Stimulated activated naive CD4-positive, alpha-beta T cell (primary cell): ENCODE data around the gene AACS.
"Not testable (repeated sequence)": the region's sequence is repeated elsewhere in the genome, so short reads cannot be mapped to it uniquely, and the experiment has no call there.

ENCODE experiments used
- DNase-seq, 6 experiments: peaks; one replicate each; lab custom pipeline; 2025; lab: John Stamatoyannopoulos, UW

The AACS gene, protein sequence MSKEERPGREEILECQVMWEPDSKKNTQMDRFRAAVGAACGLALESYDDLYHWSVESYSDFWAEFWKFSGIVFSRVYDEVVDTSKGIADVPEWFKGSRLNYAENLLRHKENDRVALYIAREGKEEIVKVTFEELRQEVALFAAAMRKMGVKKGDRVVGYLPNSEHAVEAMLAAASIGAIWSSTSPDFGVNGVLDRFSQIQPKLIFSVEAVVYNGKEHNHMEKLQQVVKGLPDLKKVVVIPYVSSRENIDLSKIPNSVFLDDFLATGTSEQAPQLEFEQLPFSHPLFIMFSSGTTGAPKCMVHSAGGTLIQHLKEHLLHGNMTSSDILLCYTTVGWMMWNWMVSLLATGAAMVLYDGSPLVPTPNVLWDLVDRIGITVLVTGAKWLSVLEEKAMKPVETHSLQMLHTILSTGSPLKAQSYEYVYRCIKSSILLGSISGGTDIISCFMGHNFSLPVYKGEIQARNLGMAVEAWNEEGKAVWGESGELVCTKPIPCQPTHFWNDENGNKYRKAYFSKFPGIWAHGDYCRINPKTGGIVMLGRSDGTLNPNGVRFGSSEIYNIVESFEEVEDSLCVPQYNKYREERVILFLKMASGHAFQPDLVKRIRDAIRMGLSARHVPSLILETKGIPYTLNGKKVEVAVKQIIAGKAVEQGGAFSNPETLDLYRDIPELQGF

GRCh38 chr12:125065021-125065918 is at the start of gene AACS:
AACS (plus strand) TSS chr12:125065435; CDS start chr12:125065585, 150 bp downstream.
- peak; percentile 57 to 83 (median 75) for DNase-seq

GRCh38 chr12:125015680-125016310 is 49.4 kb upstream of the AACS start:
- no peak for DNase-seq

GRCh38 chr12:125017801-125018200 is 47.4 kb upstream of the AACS start:
- DNase-seq, result no peak

GRCh38 chr12:125018356-125018755 is 46.9 kb upstream of the AACS start:
- DNase-seq, result no peak

GRCh38 chr12:125021096-125021495 is 44.1 kb upstream of the AACS start:
- no peak for DNase-seq

- no peak for DNase-seq
Observed at GRCh38 chr12:125021771-125022170, 43.5 kb upstream of the AACS start.

DNA sequence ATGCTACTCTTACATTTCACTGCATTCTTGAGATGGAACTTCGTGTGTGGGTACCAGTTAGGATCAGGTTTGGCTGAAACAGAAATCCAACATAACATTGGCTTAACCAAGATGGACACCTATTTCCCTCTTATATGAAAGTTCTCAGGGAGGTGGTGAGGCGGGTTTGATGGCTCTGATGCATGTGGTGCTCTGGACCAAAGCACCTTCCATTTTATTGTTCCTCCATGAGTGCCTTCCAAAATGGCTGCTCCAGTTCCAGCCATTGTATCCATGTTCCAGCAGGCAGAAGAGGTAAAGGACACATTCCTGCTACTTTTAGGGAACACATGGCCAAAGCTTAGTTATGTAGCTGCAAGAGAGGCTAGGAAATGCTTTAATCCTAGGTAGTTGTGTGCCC is 42.2 kb upstream of the AACS start:
- DNase-seq, result no peak

DNA sequence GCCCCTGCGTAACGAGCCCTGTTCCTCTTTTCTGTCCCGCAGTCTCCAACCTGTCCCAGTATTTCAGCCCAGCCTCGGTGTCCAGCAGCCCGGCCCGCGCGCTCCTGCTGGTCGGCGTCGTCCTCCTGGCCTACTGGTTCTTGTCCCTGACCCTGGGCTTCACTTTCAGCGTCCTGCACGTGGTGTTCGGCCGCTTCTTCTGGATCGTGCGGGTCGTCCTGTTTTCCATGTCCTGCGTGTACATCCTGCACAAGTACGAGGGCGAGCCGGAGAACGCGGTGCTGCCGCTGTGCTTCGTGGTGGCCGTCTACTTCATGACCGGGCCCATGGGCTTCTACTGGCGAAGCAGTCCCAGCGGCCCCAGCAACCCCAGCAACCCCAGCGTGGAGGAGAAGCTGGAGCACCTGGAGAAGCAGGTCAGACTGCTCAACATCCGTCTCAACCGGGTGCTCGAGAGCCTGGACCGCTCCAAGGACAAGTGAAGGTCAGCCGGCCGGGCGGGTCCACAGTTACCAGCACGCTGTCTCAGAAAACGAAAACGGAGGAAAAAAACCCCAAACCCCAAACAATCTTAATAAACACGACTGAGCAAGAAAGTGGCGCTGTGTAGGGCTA is 40.2 kb upstream of the AACS start:
- DNase-seq, result no peak

GRCh38 chr12:125025606-125026235 is 39.5 kb upstream of the AACS start:
- DNase-seq, result no peak

DNA sequence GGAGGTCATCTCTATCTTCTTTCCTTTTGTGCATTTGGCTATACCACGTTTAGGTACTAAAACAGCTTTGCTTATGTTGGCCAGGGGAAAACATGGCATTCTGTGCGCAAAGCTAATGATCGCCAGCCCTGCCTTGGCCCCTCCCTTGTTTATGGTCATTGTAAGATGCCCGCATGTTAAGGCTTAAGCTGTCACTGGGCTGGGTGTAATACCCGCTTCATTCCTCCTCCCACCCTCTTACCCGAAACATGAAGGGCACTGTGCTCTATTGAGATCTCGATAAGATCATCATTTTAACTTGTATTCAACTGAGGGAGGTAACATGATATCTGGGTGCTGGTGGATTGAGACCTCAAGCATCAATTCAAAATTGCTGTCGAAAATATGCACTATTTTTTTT is 37.1 kb upstream of the AACS start:
- DNase-seq, result no peak

DNA sequence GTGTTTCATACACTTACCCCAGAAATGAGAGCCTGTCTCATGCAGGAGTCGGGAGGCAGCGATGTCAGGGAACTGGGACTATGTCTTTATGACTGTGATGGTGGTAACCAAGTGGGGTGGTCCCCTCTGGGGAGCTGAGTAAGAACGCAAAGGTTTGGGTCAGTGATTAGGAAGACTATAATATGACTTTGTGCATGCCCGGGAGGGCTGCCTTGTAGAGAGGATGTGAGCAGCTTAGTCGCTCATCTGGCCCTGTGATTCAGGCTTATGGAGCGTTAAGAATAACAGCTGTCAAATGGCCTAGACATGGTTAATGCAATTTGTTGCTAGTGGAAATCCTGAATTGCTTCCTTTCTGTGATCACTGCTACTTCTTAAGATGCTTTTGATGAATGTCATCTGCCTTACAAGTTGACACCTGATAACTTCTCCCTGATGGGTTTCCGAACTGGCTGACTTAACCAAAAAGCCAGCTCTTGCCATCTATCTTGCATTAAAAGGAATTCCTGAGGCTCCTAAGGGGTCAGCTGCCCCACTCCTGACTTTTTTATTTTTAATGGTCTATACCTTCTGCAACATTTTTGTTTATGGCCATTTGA is 35.4 kb upstream of the AACS start:
- no peak for DNase-seq

DNA sequence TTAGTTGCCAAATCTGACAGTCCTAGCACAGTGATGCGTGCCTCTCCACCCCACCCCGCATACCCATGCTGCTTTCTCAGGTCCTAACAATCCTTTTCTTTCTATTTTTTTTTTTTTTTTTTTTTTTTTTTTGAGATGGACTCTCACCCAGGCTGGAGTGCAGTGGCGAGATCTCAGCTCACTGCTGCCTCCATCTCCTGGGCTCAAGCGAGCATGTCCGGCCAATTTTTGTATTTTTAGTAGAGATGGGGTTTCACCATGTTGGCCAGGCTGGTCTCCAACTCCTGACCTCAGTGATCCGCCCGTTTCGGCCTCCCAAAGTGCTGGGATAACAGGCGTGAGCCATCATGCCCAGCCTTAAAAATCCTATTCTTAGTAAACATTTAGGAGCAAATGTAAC is 33.8 kb upstream of the AACS start:
- not testable (repeated sequence) for DNase-seq

GRCh38 chr12:125032466-125033152 is 32.6 kb upstream of the AACS start:
- DNase-seq, result no peak

- DNase-seq, result no peak
Observed at GRCh38 chr12:125033288-125033687, 31.9 kb upstream of the AACS start.

DNA sequence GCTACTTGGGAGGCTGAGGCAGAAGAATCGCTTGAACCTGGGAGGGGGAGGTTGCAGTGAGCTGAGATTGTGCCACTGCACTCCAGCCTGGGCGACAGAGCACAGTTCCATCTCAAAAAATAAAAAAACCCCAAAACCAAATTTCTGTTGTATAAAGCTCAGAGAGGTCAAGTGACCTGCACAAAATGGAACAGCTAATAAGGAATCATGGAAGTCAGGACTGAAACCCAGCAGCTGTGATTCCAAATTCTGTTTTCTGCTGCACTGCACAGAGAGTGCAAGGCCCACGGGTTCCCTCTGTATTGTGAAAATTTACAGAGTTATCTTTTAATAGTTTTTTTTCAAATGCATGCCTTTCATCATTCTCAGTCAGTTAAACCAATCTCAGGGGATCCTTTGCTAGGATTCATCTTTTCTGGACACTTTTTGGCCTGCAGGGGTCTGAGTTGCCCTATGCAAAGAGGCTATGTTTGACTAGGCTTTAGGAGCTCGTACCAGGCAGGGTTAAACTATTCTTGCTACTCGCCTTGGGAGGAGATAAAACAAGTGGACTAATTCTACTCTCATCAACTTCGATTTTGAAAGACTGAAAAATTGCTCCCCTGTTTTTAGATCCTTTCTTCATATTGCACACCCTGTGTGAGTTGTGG is 26.1 kb upstream of the AACS start:
- no peak for DNase-seq

DNA sequence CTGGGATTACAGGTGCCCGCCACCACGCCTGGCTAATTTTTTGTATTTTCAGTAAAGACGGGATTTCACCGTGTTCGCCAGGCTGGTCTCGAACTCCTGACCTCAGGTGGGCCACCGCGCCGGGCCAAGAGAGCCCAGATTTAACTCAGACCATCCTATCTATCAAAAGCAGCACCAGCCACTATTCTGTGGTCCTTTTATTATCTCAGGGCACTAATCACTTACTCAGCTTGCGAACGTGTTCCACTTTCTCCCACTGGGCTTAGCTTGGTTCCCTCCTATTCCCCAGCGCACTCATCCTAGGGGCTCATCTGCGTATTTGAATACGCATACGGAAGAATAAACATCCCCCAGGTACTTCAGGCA is 16.2 kb upstream of the AACS start:
- no peak for DNase-seq

DNA sequence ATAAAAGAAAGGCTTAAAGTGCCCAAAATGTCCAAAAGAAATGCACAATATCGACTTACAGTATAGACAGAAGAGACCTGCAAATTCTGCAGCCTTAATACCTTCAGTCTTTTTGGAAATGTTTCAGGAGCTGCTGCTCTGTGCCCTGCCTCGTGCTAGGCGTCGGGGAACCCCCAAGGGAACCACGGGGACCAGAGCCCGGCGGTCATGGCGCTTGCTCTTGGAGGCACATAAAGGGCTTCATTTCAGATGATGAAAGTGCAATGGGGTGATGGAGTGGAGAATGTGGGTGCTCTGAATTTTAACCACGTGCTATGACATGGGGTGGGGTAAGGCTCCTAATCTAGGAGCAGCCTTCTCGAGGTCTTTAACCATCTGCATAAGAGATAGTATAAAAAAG is 14.8 kb upstream of the AACS start:
- no peak for DNase-seq

GRCh38 chr12:125050868-125051267 is 14.4 kb upstream of the AACS start:
- DNase-seq, result no peak

GRCh38 chr12:125053821-125054220 is 11.4 kb upstream of the AACS start:
- no peak for DNase-seq

- DNase-seq, result no peak
Observed at GRCh38 chr12:125055591-125055990, 9.6 kb upstream of the AACS start.
